K562 (cell line): Measurements from ENCODE around the gene KYAT1. TPM values are rescaled to one million over a fixed set of nuclear protein-coding genes. Genes with fewer than 3 reads are reported as not detected.
A peak's percentile ranks its signal among the peaks of the same experiment; 100 is the strongest.

Experiments used
- ARHGAP35 ChIP-seq: fragments of 450-650 bp; IDR thresholded peaks from 2 replicates; pipeline ENCODE4 v1.6.1; 2018; ENCODE audit not compliant: partially characterized antibody
- ARID2 ChIP-seq: fragments of 450-650 bp; IDR thresholded peaks from 2 replicates; pipeline ENCODE4 v1.6.1; 2017; ENCODE audit warnings: antibody characterized with exemption, mild to moderate bottlenecking
- CBFB ChIP-seq: sonication (generic); formaldehyde crosslinking; IDR thresholded peaks from 2 replicates; pipeline ENCODE4 v1.4.0; 2020; ENCODE audit warnings: mild to moderate bottlenecking, missing genetic modification reagents
- ELF1 ChIP-seq: fragments of 200-800 bp; sonication (Bioruptor generic); IDR thresholded peaks from 2 replicates; pipeline ENCODE4 v1.6.1; 2016; ENCODE audit warnings: missing genetic modification characterization, missing compliant biosample characterization
- ETV1 ChIP-seq: fragments of 450-650 bp; conservative IDR thresholded peaks from 2 replicates; pipeline ENCODE4 v1.6.1; 2016; ENCODE audit warnings: missing genetic modification characterization, control low read depth, low read depth, missing compliant biosample characterization
- FOXJ2 ChIP-seq: fragments of 200-800 bp; sonication (Bioruptor generic); IDR thresholded peaks from 2 replicates; pipeline ENCODE4 v1.6.1; 2016; ENCODE audit warnings: missing genetic modification characterization, missing compliant biosample characterization
- GTF2E2 ChIP-seq: fragments of 200-800 bp; sonication (Bioruptor generic); IDR thresholded peaks from 2 replicates; pipeline ENCODE4 v1.6.1; 2016; ENCODE audit warnings: missing genetic modification characterization, missing compliant biosample characterization
- IRF2 ChIP-seq: sonication (generic); formaldehyde crosslinking; IDR thresholded peaks from 2 replicates; pipeline ENCODE4 v1.8.1; 2022; ENCODE audit warnings: mild to moderate bottlenecking, missing genetic modification reagents
- KLF10 ChIP-seq: fragments of 250-450 bp; sonication (Bioruptor Pico); IDR thresholded peaks from 2 replicates; pipeline ENCODE4 v1.6.1; 2021; ENCODE audit warnings: matching md5 sums
- MBD2 ChIP-seq: sonication (generic); IDR thresholded peaks from 2 replicates; pipeline ENCODE4 v1.6.1; 2016; ENCODE audit warnings: low read depth, borderline replicate concordance
- MCM3 ChIP-seq: fragments of 450-650 bp; IDR thresholded peaks from 2 replicates; pipeline ENCODE4 v1.6.1; 2016
- MYNN ChIP-seq, 2 experiments: sonication (generic); formaldehyde crosslinking in 1 of 2; IDR thresholded peaks; 2 replicates each; pipeline versions ENCODE4 v1.5.0 to v1.6.1; 2016 to 2020; ENCODE audit warnings: antibody characterized with exemption in 1 of 2, missing genetic modification reagents in 1 of 2
- NUFIP1 ChIP-seq: fragments of 450-650 bp; IDR thresholded peaks from 2 replicates; pipeline ENCODE4 v1.6.1; 2018; ENCODE audit not compliant: partially characterized antibody
- POLR2G ChIP-seq: fragments of 200-400 bp; formaldehyde crosslinking; IDR thresholded peaks from 2 replicates; pipeline ENCODE4 v1.6.1; 2017; ENCODE audit warnings: low read depth, mild to moderate bottlenecking, antibody characterized with exemption, low read length, moderate library complexity
- SOX6 ChIP-seq: fragments of 450-650 bp; IDR thresholded peaks from 2 replicates; pipeline ENCODE4 v1.6.1; 2014; ENCODE audit warnings: mild to moderate bottlenecking
- TAF1 ChIP-seq: IDR thresholded peaks from 2 replicates; pipeline ENCODE4 v1.6.1; 2011; ENCODE audit warnings: mild to moderate bottlenecking, low read length, moderate library complexity; ENCODE audit not compliant: insufficient read depth, control insufficient read depth, severe bottlenecking; ENCODE audit errors: extremely low read depth
- TBL1XR1 ChIP-seq, 2 experiments: IDR thresholded peaks; 2 replicates each; pipeline ENCODE4 v1.6.1; 2012; ENCODE audit warnings: improper control_type of control experiment in 2 of 2, low read length in 2 of 2, mild to moderate bottlenecking in 1 of 2
- TEAD1 ChIP-seq, 2 experiments: fragments of 450-650 bp in 1 of 2; sonication (generic) in 1 of 2; formaldehyde crosslinking; IDR thresholded peaks; 2 replicates each; pipeline versions ENCODE4 v1.4.0 to v1.8.0; 2020 to 2022; ENCODE audit warnings: mild to moderate bottlenecking in 2 of 2, missing genetic modification reagents in 1 of 2
- THRAP3 ChIP-seq: fragments of 450-650 bp; IDR thresholded peaks from 2 replicates; pipeline ENCODE4 v1.6.1; 2016; ENCODE audit warnings: mild to moderate bottlenecking, inconsistent platforms, borderline replicate concordance
- ZFP1 ChIP-seq: fragments of 450-650 bp; formaldehyde crosslinking; IDR thresholded peaks from 2 replicates; pipeline ENCODE4 v1.4.0; 2020; ENCODE audit warnings: mild to moderate bottlenecking, mixed read lengths
- ZKSCAN3 ChIP-seq: fragments of 250-450 bp; sonication (Bioruptor Pico); IDR thresholded peaks from 2 replicates; pipeline ENCODE4 v1.4.0; 2020
- ZNF347 ChIP-seq: fragments of 450-650 bp; formaldehyde crosslinking; IDR thresholded peaks from 2 replicates; pipeline ENCODE4 v1.4.0; 2020; ENCODE audit warnings: low read depth, mild to moderate bottlenecking, moderate library complexity
- polyA plus RNA-seq, 8 experiments: library from polyadenylated mRNA; depleted of rRNA in 4 of 8; stranded (reverse) in 5 of 8; unstranded in 3 of 8; fragments of >200 nt; fragmentation: Nextera tagmentation in 2 of 8; fragmentation: Illumina TruSeq in 1 of 8; extraction: Ambion mirVana in 2 of 8; extraction: Trizol in 1 of 8; gene quantifications; 2 replicates each; pipeline versions ENCODE4 v1.2.1 to v1.2.3, GENCODE V29; 2011 to 2014; ENCODE audit warnings: inconsistent platforms in 1 of 8, missing spikeins in 1 of 8
- total RNA-seq, 7 experiments: library from RNA; depleted of rRNA in 6 of 7; stranded (reverse); fragments of >200 nt in 6 of 7; fragmentation: Illumina TruSeq in 2 of 7; extraction: Trizol in 2 of 7; gene quantifications; 2 replicates each; pipeline versions ENCODE4 v1.2.1 to v1.2.3, GENCODE V29; 2011 to 2021; ENCODE audit warnings: low replicate concordance in 1 of 7
- TF ChIP-seq, protein P1 (sequence below): fragments of 250-450 bp; sonication (Bioruptor Pico); IDR thresholded peaks from 2 replicates; pipeline ENCODE4 v1.8.0; 2022; ENCODE audit warnings: moderate library complexity, mild to moderate bottlenecking, inconsistent platforms
- TF ChIP-seq, protein P2 (sequence below): fragments of 250-450 bp; sonication (Bioruptor Pico); IDR thresholded peaks from 2 replicates; pipeline ENCODE4 v1.4.0; 2020; ENCODE audit warnings: mild to moderate bottlenecking, moderate library complexity
- TF ChIP-seq, protein P3 (sequence below): fragments of 250-450 bp; sonication (Bioruptor Pico); IDR thresholded peaks from 2 replicates; pipeline ENCODE4 v1.8.0; 2022; ENCODE audit warnings: inconsistent platforms, mild to moderate bottlenecking, moderate library complexity, borderline replicate concordance
- TF ChIP-seq, protein P4 (sequence below): sonication (generic); formaldehyde crosslinking; IDR thresholded peaks from 2 replicates; pipeline ENCODE4 v1.9.0; 2022; ENCODE audit warnings: mild to moderate bottlenecking, missing genetic modification reagents

KYAT1 gene
- total and polyA plus RNA-seq, 9 of the 15 experiments (the other 6 are each of a cell fraction or from before 2014, with no cell fraction given) = 6.4 to 16.8 (median 11.1) TPM

DNA sequence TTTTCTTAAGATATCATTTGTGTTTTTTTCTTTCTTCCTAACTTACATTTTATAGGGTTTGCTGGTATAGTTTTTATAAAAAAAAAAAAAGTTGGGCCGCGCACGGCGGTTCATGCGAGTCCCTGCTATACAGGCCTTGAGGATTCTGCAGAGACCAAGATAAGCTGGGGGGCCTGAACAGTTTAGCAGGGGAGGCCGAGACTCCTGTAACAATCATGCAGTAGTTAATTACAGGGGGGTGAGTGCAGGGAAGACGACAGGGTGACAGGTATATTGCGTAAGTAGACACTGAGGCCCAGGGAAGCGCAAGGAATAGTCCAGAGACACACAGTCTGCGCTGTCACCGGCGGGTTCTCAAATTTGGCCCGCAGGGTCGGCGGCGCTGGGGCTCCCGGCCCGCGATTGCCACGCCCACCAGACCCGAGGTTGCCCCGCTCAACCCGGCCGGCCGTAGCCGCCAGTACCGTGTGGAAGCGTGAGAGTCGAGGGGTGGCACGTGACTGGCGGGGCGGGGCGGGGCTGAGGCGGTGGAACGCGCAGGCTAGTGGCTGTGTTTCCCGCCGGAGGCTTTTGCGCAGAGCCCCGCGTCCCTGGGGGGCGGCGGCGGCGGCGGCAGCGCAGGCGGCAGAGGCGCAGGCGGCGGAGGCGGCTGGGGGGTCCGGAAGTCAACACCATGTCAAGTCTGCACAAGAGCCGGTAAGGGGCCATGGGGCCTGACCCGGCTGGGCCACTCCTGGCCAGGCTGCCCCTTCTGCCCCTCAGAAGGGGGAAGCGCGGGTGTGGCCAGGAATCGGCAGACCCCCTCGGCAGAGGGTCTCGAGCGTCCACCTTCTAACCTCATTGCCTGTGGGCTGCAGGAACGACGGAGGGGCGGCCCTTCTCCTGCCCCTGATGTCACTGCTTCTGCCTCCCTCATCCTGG is 94.8 kb downstream of the KYAT1 start, which contains the start of gene TBC1D13 (continued):
- peak; percentile 39 to 88; a peak in 1 of 4 replicates for TF ChIP-seq TEAD1 (CRISPR knock-in tag; IDR thresholded peaks at IDR 0.05)
- peak; percentile 90 for TF ChIP-seq TAF1
- TF ChIP-seq GTF2E2 = peak; percentile 71; the same call in 1 of the 2 replicates
- TF ChIP-seq NUFIP1 = no peak
- TF ChIP-seq IRF2 (CRISPR knock-in tag) = 0 out of 2 replicates have a peak, but pooled peaks have one; percentile 31
- TF ChIP-seq, protein P1, sequence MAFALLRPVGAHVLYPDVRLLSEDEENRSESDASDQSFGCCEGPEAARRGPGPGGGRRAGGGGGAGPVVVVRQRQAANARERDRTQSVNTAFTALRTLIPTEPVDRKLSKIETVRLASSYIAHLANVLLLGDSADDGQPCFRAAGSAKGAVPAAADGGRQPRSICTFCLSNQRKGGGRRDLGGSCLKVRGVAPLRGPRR (CRISPR knock-in tag) = no peak
- TF ChIP-seq ZNF347 (CRISPR knock-in tag) = no peak
- TF ChIP-seq TBL1XR1 (IDR thresholded peaks at IDR 0.05; ENCODE audit: low read length in 2 of 2) = peak; percentile 21 to 33; a peak in 1 of 4 replicates
- TF ChIP-seq, protein P2, sequence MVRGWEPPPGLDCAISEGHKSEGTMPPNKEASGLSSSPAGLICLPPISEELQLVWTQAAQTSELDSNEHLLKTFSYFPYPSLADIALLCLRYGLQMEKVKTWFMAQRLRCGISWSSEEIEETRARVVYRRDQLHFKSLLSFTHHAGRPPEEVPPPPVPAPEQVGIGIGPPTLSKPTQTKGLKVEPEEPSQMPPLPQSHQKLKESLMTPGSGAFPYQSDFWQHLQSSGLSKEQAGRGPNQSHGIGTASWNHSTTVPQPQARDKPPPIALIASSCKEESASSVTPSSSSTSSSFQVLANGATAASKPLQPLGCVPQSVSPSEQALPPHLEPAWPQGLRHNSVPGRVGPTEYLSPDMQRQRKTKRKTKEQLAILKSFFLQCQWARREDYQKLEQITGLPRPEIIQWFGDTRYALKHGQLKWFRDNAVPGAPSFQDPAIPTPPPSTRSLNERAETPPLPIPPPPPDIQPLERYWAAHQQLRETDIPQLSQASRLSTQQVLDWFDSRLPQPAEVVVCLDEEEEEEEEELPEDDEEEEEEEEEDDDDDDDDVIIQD (CRISPR knock-in tag) = no peak
- TF ChIP-seq, protein P3, sequence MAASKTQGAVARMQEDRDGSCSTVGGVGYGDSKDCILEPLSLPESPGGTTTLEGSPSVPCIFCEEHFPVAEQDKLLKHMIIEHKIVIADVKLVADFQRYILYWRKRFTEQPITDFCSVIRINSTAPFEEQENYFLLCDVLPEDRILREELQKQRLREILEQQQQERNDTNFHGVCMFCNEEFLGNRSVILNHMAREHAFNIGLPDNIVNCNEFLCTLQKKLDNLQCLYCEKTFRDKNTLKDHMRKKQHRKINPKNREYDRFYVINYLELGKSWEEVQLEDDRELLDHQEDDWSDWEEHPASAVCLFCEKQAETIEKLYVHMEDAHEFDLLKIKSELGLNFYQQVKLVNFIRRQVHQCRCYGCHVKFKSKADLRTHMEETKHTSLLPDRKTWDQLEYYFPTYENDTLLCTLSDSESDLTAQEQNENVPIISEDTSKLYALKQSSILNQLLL (CRISPR knock-in tag) = no peak
- TF ChIP-seq ARID2 = no peak
- no peak for TF ChIP-seq KLF10 (CRISPR knock-in tag)
- no peak for TF ChIP-seq MYNN (IDR thresholded peaks at IDR 0.05)
- no peak for TF ChIP-seq MYNN (CRISPR knock-in tag; IDR thresholded peaks at IDR 0.05)
- no peak for TF ChIP-seq ARHGAP35
- TF ChIP-seq ZKSCAN3 (CRISPR knock-in tag) = no peak
- TF ChIP-seq ZFP1 (CRISPR knock-in tag) = no peak
- no peak for TF ChIP-seq FOXJ2 (tag)
- peak; percentile 74; the same call in 1 of the 2 replicates for TF ChIP-seq MBD2
- no peak for TF ChIP-seq THRAP3
- TF ChIP-seq ETV1 (tag) = no peak; the same call in 1 of the 2 replicates
- TF ChIP-seq ELF1 (tag) = 0 out of 2 replicates have a peak, but pooled peaks have one; percentile 10
- no peak for TF ChIP-seq MCM3
- peak; percentile 75 for TF ChIP-seq SOX6
- TF ChIP-seq POLR2G = peak; percentile 90
- peak; percentile 58; the same call in 1 of the 2 replicates for TF ChIP-seq CBFB (CRISPR knock-in tag)
- TF ChIP-seq, protein P4, sequence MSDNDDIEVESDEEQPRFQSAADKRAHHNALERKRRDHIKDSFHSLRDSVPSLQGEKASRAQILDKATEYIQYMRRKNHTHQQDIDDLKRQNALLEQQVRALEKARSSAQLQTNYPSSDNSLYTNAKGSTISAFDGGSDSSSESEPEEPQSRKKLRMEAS (CRISPR knock-in tag) = peak; percentile 98
